Transverse colon (tissue), 4 donors: ENCODE measurements around the gene KPNA2.
A peak's percentile ranks its signal among the peaks of the same experiment; 100 is the strongest.

Experiments used
- CTCF ChIP-seq, 5 experiments: fragments of 200-600 bp in 3 of 5; fragments of 450-650 bp in 2 of 5; sonication (generic) in 3 of 5; IDR thresholded peaks; 1 replicate in 2 of 5; 2 replicates in 3 of 5; pipeline ENCODE4 v1.5.1; 2016 to 2017; ENCODE audit warnings: antibody characterized with exemption in 5 of 5, inconsistent platforms in 3 of 5, mild to moderate bottlenecking in 2 of 5, moderate library complexity in 1 of 5
- POLR2A ChIP-seq: fragments of 450-650 bp; IDR thresholded peaks from one replicate; pipeline ENCODE4 v1.6.1; 2016; ENCODE audit warnings: antibody characterized with exemption, mild to moderate bottlenecking, moderate library complexity
- POLR2AphosphoS5 ChIP-seq, 3 donors: sonication (generic); formaldehyde crosslinking; IDR thresholded peaks; one replicate each; pipeline ENCODE4 v1.6.1; 2016; ENCODE audit warnings: antibody characterized with exemption in 3 of 3

GRCh38 chr17:67994817-67995569, 40.5 kb upstream of the KPNA2 start:
- TF ChIP-seq POLR2AphosphoS5 (IDR thresholded peaks at IDR 0.05) (peak in 1 of 3 donors; percentile 16), CTCF (IDR thresholded peaks at IDR 0.05) (no peak), POLR2A (no peak)
